GM11168 (cell line): Measurements from ENCODE around the gene POLR3E.

Source experiments
- in situ Hi-C: fragments of 300-500 bp; cut with MboI; formaldehyde crosslinking; loops from one replicate; pipeline ENCODE4 v1.12.0; 2022; ENCODE audit warnings: low sequenced_read_pairs; ENCODE audit not compliant: unreplicated experiment

The POLR3E gene

DNA sequence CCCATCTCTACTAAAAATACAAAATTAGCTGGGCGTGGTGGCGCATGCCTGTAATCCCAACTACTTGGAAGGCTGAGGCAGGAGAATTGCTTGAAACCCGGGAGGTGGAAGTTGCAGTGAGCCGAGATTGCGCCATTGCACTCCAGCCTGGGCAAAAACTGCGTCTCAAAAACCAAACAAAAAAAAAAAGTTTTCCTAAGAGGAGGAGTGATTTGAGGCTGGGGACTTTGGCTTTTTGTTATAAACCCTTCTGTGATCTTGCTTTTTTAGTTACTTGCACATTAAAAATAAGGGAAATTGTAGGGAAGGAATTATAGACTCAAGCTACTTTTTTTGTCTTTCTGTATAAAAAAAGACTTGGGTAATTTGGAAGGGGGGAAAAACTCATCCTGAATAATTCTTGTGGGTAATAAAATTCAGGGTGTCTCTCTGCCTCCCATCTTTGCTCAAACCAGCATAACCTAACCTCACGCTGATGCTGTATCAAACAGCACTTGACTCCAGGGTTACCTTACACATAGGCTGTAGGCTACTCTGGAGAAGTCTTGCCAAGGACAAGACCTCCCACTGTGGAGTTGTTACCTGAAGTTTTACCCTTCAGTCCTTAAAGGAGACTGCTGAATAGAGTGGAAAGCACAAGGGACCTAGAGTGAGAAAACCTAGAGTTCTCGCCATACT, 78.9 kb downstream of the POLR3E start:
- in situ Hi-C loops, result no loop called here

DNA sequence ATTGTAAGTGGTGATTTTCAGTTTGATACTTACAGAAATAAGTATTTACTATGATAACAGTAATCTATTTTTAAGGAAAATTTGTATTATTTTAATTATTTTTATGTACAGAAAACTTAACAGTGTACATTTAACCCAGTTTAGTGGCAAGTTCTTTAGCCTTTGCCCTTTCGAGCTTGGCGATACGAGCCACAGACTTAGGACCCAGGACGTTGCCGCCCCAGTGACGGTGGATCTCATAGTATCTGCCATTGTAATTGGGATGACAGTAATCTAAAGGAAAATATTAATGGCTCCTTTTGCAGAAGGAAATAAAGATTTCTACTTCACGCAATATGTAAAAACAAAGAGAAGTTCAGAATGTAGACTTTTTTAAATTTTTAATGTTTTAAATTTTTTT, 82.4 kb downstream of the POLR3E start:
- in situ Hi-C loops, result no loop called here

DNA sequence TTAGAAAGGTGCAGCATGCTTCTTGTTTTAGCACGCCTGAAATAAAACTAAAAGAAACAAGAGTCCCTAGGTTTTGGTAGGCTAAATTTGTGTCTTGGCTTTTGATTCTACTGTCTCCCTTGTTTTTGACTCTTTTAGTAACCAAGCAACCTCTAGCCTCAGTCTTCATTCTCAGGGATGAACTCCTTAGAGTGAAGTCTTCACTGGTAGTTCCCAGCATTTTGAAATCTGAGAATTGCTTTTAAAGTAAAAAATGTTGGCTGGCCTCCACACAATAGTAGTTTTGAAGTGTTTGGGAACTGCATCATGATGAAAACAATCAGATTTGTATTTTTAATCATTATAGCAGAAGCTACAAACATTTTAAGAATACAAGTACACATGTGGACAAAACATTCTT, 83.3 kb downstream of the POLR3E start:
- in situ Hi-C loops, result no loop called here

DNA sequence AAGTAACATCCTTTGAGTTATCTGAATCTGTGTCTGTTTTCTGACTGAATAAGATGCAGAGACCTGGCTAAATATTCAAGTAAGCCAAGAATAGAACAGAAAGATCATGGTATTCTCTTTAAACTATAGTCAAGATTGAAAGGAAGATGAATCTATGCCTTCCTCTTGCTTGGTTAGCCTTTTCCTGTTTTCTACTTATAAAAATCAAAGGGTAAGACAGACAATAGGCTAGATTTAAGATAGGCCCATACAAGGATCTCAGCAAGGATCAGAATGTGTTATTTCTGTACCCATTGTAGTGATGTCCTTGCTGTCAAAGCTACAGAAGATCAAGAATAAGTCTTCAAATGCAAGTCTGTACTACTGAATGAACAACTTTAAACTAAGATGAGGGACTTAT, 84.2 kb downstream of the POLR3E start:
- in situ Hi-C loops, result no loop called here

DNA sequence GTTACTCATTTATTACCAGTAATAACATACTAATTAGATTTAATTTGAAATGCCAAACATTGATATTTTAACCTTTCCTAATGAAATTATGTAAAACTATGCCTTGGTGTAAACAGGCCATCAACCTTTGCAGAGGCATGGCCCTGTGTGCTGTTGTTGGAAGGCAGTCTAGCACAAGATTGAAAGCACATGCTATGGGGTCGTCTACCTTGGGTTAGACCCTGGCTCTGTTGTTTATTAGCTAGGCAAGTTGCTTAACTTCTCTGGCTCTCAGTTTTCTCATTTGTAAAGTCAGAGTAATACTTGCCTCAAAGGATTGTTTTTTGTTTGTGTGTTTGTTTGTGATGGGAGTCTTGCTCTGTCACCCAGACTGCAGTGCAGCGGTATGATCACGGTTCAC, 86.6 kb downstream of the POLR3E start:
- in situ Hi-C loops, result no loop called here
